ENCODE results near the gene MAGI2. TPM values are rescaled to one million over a fixed set of nuclear protein-coding genes. Genes with fewer than 3 reads are reported as not detected.

Gene MAGI2
- total RNA-seq, 1 experiment from 2014 or later, result 0.25 TPM

- Mint-ChIP-seq H3K9me3 (ENCODE audit: unreplicated experiment) (peaks cover 8% of the 10 kb centered on the region), H3K27ac (ENCODE audit: unreplicated experiment) (no peak overlapping the region), H3K36me3 (ENCODE audit: insufficient read depth, unreplicated experiment) (no peaks in the 10 kb centered on the region), H3K4me3 (ENCODE audit: unreplicated experiment) (no peak overlapping the region), H3K27me3 (ENCODE audit: insufficient read depth, unreplicated experiment) (no peaks in the 10 kb centered on the region), H3K4me1 (ENCODE audit: low read depth, unreplicated experiment) (no peaks in the 10 kb centered on the region)
- no peaks in the 10 kb centered on the region; the same call in 1 of the 2 replicates for H3K4me1 ChIP-seq
- H3K4me3 ChIP-seq (ENCODE audit: low read depth, low read length), result no peak overlapping the region
- POLR2A ChIA-PET, result no interaction called here
- TF ChIP-seq CTCF (IDR thresholded peaks at IDR 0.05; ENCODE audit: insufficient read depth in 1 of 2, low read depth in 1 of 2, low read length in 1 of 2, severe bottlenecking in 1 of 2, unreplicated experiment in 1 of 2), result no peak
- intact Hi-C loops (cut with micrococcal nuclease; ENCODE audit: unreplicated experiment), result no loop called here
- no TSS peak for BruUV-seq (replicated peaks)
- CTCF ChIA-PET, result no interaction called here
- no peaks in the 10 kb centered on the region for H3K9me3 ChIP-seq
- H3K27me3 ChIP-seq (replicated peaks; ENCODE audit: control insufficient read depth, insufficient read depth, low read length), result no peaks in the 10 kb centered on the region
- H3K36me3 ChIP-seq (ENCODE audit: control insufficient read depth, insufficient read depth, low read length), result no peaks in the 10 kb centered on the region
- DNase-seq, result no peak
These were observed 141.4 kb downstream of the MAGI2 start for GRCh38 chr7:79312022-79312421.

- Histone ChIP-seq H3K4me3 (ENCODE audit: low read depth, low read length) (no peak overlapping the region), H3K4me1 (no peaks in the 10 kb centered on the region; the same call in 1 of the 2 replicates), H3K27me3 (replicated peaks; ENCODE audit: control insufficient read depth, insufficient read depth, low read length) (no peaks in the 10 kb centered on the region), H3K36me3 (ENCODE audit: control insufficient read depth, insufficient read depth, low read length) (no peaks in the 10 kb centered on the region), H3K9me3 (0 out of 2 replicates have a peak, but pooled peaks cover 2% of the 10 kb centered on the region)
- no peaks in the 10 kb centered on the region for H3K27me3 Mint-ChIP-seq (ENCODE audit: insufficient read depth, unreplicated experiment)
- H3K27ac Mint-ChIP-seq (ENCODE audit: unreplicated experiment), result no peak overlapping the region
- peak; percentile 36 to 50 for TF ChIP-seq CTCF (IDR thresholded peaks at IDR 0.05; ENCODE audit: insufficient read depth in 1 of 2, low read depth in 1 of 2, low read length in 1 of 2, severe bottlenecking in 1 of 2, unreplicated experiment in 1 of 2)
- ChIA-PET CTCF (interaction anchor here (0.6 to 2.9 kb wide), 4 partner anchors 10 to 434 kb away, joined by 3 to 31 read pairs (median 3); no protein-coding TSS in a partner anchor), POLR2A (no interaction called here)
- DNase-seq, result peak; percentile 38 to 40
- no TSS peak for BruUV-seq (replicated peaks)
- intact Hi-C loops (cut with micrococcal nuclease; ENCODE audit: unreplicated experiment), result loop anchor here (1.0 kb wide), 1 partner anchor 36 kb away; no protein-coding TSS in a partner anchor
- H3K4me3 Mint-ChIP-seq (ENCODE audit: unreplicated experiment), result no peak overlapping the region
- no peaks in the 10 kb centered on the region for H3K36me3 Mint-ChIP-seq (ENCODE audit: insufficient read depth, unreplicated experiment)
- H3K9me3 Mint-ChIP-seq (ENCODE audit: unreplicated experiment), result no peaks in the 10 kb centered on the region
- peaks cover 14% of the 10 kb centered on the region for H3K4me1 Mint-ChIP-seq (ENCODE audit: low read depth, unreplicated experiment)
These were observed 145.3 kb downstream of the MAGI2 start for GRCh38 chr7:79308192-79308591.

GRCh38 chr7:79307376-79307775, 146.1 kb downstream of the MAGI2 start:
- H3K36me3 Mint-ChIP-seq (ENCODE audit: insufficient read depth, unreplicated experiment), result no peaks in the 10 kb centered on the region
- H3K4me3 Mint-ChIP-seq (ENCODE audit: unreplicated experiment), result no peak overlapping the region
- no peak for DNase-seq
- H3K27me3 Mint-ChIP-seq (ENCODE audit: insufficient read depth, unreplicated experiment), result no peaks in the 10 kb centered on the region
- 0 out of 2 replicates have a peak, but pooled peaks cover 2% of the 10 kb centered on the region for H3K9me3 ChIP-seq
- no peaks in the 10 kb centered on the region for H3K36me3 ChIP-seq (ENCODE audit: control insufficient read depth, insufficient read depth, low read length)
- no peak overlapping the region for H3K27ac Mint-ChIP-seq (ENCODE audit: unreplicated experiment)
- H3K9me3 Mint-ChIP-seq (ENCODE audit: unreplicated experiment), result no peaks in the 10 kb centered on the region
- intact Hi-C loops (cut with micrococcal nuclease; ENCODE audit: unreplicated experiment), result no loop called here
- no peak overlapping the region for H3K4me3 ChIP-seq (ENCODE audit: low read depth, low read length)
- no TSS peak for BruUV-seq (replicated peaks)
- no peak for TF ChIP-seq CTCF (IDR thresholded peaks at IDR 0.05; ENCODE audit: insufficient read depth in 1 of 2, low read depth in 1 of 2, low read length in 1 of 2, severe bottlenecking in 1 of 2, unreplicated experiment in 1 of 2)
- H3K4me1 ChIP-seq, result no peaks in the 10 kb centered on the region; the same call in 1 of the 2 replicates
- H3K4me1 Mint-ChIP-seq (ENCODE audit: low read depth, unreplicated experiment), result peaks cover 14% of the 10 kb centered on the region
- CTCF ChIA-PET, result interaction anchor here (0.6 to 2.9 kb wide), 2 partner anchors 9 to 35 kb away, joined by 3 to 31 read pairs; no protein-coding TSS in a partner anchor
- H3K27me3 ChIP-seq (replicated peaks; ENCODE audit: control insufficient read depth, insufficient read depth, low read length), result no peaks in the 10 kb centered on the region
- POLR2A ChIA-PET, result no interaction called here
